Cardiac muscle cell (in vitro differentiated cells and primary cell): Measurements from ENCODE around the gene NAMPT. TPM values are rescaled to one million over a fixed set of nuclear protein-coding genes. Genes with fewer than 3 reads are reported as not detected.

ENCODE experiments used
- DNase-seq, 2 donors: peaks; one replicate each; pipeline versions ENCODE4 v3.0.0 to v3.0.0-alpha.2; 2010 to 2017; ENCODE audit warnings: low read depth in 1 of 2, low spot score in 1 of 2
- H3K27ac ChIP-seq: fragments of 200-600 bp; sonication (generic); 2 replicates; pipeline ENCODE4 v1.5.1; 2016
- H3K27me3 ChIP-seq: fragments of 200-600 bp; sonication (generic); 2 replicates; pipeline ENCODE4 v1.6.0; 2016; ENCODE audit warnings: control low read depth
- H3K36me3 ChIP-seq: fragments of 200-600 bp; sonication (generic); 2 replicates; pipeline ENCODE4 v1.5.1; 2016; ENCODE audit warnings: control low read depth
- H3K4me1 ChIP-seq: fragments of 200-600 bp; sonication (generic); 2 replicates; pipeline ENCODE4 v1.8.1; 2017; ENCODE audit warnings: low read depth, mild to moderate bottlenecking, mixed run types
- H3K4me3 ChIP-seq: fragments of 200-600 bp; sonication (generic); 2 replicates; pipeline ENCODE4 v1.5.1; 2016; ENCODE audit warnings: mild to moderate bottlenecking
- H3K9me3 ChIP-seq: fragments of 200-600 bp; sonication (generic); 2 replicates; pipeline ENCODE4 v1.5.1; 2017; ENCODE audit warnings: low read depth, mild to moderate bottlenecking, control low read depth
- polyA plus RNA-seq: library from polyadenylated mRNA; unstranded; fragments of >200 nt; fragmentation: Nextera tagmentation; extraction: Ambion mirVana; gene quantifications from 2 replicates; pipeline ENCODE4 v1.2.1, GENCODE V29; 2016
- total RNA-seq: library from RNA; depleted of rRNA; stranded (reverse); fragments of >200 nt; gene quantifications from 2 replicates; pipeline ENCODE4 v1.2.3, GENCODE V29; 2016
- TF ChIP-seq, protein P1 (sequence below): IDR thresholded peaks from 2 replicates; pipeline ENCODE4 v1.5.1; 2012; ENCODE audit warnings: low read depth, mild to moderate bottlenecking, low read length

Gene NAMPT
- total and polyA plus RNA-seq, 2 experiments from 2014 or later = 36.4 to 37.3 TPM

- TF ChIP-seq, protein P1, sequence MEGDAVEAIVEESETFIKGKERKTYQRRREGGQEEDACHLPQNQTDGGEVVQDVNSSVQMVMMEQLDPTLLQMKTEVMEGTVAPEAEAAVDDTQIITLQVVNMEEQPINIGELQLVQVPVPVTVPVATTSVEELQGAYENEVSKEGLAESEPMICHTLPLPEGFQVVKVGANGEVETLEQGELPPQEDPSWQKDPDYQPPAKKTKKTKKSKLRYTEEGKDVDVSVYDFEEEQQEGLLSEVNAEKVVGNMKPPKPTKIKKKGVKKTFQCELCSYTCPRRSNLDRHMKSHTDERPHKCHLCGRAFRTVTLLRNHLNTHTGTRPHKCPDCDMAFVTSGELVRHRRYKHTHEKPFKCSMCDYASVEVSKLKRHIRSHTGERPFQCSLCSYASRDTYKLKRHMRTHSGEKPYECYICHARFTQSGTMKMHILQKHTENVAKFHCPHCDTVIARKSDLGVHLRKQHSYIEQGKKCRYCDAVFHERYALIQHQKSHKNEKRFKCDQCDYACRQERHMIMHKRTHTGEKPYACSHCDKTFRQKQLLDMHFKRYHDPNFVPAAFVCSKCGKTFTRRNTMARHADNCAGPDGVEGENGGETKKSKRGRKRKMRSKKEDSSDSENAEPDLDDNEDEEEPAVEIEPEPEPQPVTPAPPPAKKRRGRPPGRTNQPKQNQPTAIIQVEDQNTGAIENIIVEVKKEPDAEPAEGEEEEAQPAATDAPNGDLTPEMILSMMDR = no peak
- Histone ChIP-seq H3K4me1 (no peaks in the 10 kb centered on the region), H3K9me3 (no peaks in the 10 kb centered on the region), H3K27ac (no peak overlapping the region), H3K36me3 (peaks cover 19% of the 10 kb centered on the region), H3K27me3 (no peaks in the 10 kb centered on the region), H3K4me3 (no peak overlapping the region)
- no peak for DNase-seq
Measured at GRCh38 chr7:106247841-106248240, 36.9 kb downstream of the NAMPT start.

DNA sequence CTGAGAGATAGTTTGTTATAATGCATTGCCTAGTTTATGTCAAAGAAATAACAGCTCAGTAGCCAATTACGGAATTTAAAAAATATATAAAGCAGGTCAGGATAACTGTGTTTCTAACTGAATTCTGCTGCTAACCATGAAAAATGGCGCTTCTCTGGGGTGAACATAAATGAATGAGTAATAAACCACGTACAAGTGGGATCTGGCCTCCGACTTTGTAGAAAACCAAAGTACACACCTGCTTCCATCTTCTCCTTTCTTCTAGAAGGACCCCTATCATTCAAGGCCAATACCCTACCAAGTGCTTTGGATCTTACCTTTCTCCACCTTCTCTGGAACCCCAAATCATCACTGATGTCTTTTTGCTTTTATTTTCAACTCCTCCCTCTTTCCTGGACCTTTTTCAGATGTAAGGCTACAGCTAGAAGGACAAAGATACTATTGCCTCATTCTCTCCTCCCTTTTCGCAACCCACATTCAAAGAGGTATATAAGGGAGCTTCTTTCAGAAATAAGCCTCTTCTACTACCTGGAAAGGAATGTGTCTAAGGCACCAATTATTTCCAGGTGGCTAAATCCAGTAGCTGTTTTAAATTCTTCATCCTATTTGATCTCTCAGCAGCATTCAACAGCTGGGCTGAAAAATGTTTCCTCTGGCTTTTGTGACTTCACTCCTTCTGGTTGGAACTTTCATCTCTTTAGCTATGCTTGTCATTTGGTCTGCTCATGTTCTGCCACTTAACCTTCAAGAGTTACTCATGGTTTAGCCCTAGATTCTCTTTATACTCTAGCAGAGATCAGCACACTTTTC lies 37.7 kb downstream of the NAMPT start:
- TF ChIP-seq, protein P1 = no peak
- peaks cover 12% of the 10 kb centered on the region for H3K36me3 ChIP-seq
- no peak overlapping the region for H3K4me3 ChIP-seq
- H3K27ac ChIP-seq = no peak overlapping the region
- no peaks in the 10 kb centered on the region for H3K4me1 ChIP-seq
- no peaks in the 10 kb centered on the region for H3K27me3 ChIP-seq
- no peak for DNase-seq
- H3K9me3 ChIP-seq = no peaks in the 10 kb centered on the region

- Histone ChIP-seq H3K36me3 (no peaks in the 10 kb centered on the region), H3K4me3 (no peak overlapping the region), H3K4me1 (no peaks in the 10 kb centered on the region), H3K27ac (no peak overlapping the region), H3K9me3 (no peaks in the 10 kb centered on the region), H3K27me3 (no peaks in the 10 kb centered on the region)
- DNase-seq = peak in 1 of 2 donors; percentile 49
- TF ChIP-seq, protein P1 = no peak
Measured at GRCh38 chr7:106243893-106244292, 40.9 kb downstream of the NAMPT start.

GRCh38 chr7:106239406-106239805 lies 45.4 kb downstream of the NAMPT start:
- Histone ChIP-seq H3K27ac (no peak overlapping the region), H3K9me3 (no peaks in the 10 kb centered on the region), H3K36me3 (no peaks in the 10 kb centered on the region), H3K4me1 (peaks cover 3% of the 10 kb centered on the region), H3K27me3 (no peaks in the 10 kb centered on the region), H3K4me3 (no peak overlapping the region)
- DNase-seq = no peak
- TF ChIP-seq, protein P1 = no peak

DNA sequence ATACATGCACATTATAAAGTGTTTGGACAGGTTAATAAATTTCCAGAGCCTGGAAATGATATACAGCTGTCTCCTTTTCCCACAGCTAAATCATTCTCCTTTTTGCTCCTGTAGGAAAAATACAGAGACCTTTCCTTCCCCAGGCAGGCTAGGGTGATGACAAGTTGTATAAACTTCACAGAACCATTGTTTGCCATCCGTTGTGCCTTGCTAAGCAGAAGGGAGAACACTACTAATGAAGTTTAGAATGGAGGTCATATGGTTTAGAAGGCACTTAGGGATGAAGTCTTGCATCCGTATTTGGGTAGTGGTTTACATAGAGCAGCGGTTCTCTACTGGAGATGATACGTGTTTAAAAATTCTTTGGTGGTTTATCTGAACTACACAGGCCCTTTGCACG lies 46.0 kb downstream of the NAMPT start:
- TF ChIP-seq, protein P1 = no peak
- Histone ChIP-seq H3K4me1 (peaks cover 3% of the 10 kb centered on the region), H3K27me3 (no peaks in the 10 kb centered on the region), H3K9me3 (no peaks in the 10 kb centered on the region), H3K27ac (no peak overlapping the region), H3K4me3 (no peak overlapping the region), H3K36me3 (no peaks in the 10 kb centered on the region)
- DNase-seq = peak in 1 of 2 donors; percentile 37
